Uterus (tissue), 2 donors: Measurements from ENCODE around the gene NEAT1.

Experiments used
- POLR2A ChIP-seq, 2 donors: fragments of 450-650 bp; IDR thresholded peaks; one replicate each; pipeline ENCODE4 v1.6.1; 2016; ENCODE audit warnings: antibody characterized with exemption in 2 of 2, mild to moderate bottlenecking in 1 of 2, moderate library complexity in 1 of 2
- TF ChIP-seq, protein P1 (sequence below), 4 experiments: fragments of 200-600 bp in 2 of 4; fragments of 450-650 bp in 2 of 4; sonication (generic) in 2 of 4; IDR thresholded peaks; one replicate each; pipeline ENCODE4 v1.5.1; 2016 to 2019; ENCODE audit warnings: antibody characterized with exemption in 4 of 4, mild to moderate bottlenecking in 2 of 4, moderate library complexity in 1 of 4

DNA sequence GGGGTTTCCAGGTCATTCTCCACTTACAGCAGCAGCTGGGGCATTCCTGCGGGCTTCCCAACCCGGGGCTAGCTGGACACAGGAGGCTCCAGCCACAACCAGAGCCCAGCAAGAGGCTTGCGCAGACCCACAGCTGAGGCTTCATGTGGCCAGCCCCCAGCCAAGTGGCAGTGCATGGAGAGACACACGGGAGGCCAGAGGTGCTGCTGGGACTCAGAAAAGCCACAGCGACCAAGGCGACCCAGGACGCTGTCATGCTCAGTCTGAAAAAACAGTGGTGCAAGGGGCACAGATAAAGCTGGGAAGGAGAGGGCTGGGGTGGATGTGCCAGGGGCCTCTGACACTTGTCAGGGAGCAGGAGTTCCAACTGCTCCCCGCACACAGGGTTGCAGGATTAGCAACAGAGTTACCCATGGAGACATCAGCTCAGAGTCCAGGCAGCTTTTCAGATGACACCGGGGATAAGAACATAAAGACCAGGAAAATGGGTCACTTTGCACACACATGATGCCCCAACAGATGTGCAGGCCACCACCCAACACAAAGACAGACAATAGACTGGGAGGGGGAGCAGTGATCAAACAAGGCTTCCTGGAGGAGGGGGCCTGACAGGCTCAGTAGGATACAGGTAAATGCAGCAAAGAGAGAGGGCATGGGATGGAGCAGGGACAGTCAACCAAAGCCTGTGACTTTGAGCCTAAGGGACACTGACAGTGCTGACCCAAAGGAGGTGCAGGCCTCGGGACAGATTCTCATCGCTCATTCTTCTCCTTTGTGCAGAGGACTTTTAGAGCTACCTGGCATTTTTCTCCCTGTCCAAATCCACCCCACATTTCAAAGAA is 6.9 kb upstream of the NEAT1 start:
- TF ChIP-seq POLR2A (IDR thresholded peaks at IDR 0.05): no peak
- TF ChIP-seq, protein P1, sequence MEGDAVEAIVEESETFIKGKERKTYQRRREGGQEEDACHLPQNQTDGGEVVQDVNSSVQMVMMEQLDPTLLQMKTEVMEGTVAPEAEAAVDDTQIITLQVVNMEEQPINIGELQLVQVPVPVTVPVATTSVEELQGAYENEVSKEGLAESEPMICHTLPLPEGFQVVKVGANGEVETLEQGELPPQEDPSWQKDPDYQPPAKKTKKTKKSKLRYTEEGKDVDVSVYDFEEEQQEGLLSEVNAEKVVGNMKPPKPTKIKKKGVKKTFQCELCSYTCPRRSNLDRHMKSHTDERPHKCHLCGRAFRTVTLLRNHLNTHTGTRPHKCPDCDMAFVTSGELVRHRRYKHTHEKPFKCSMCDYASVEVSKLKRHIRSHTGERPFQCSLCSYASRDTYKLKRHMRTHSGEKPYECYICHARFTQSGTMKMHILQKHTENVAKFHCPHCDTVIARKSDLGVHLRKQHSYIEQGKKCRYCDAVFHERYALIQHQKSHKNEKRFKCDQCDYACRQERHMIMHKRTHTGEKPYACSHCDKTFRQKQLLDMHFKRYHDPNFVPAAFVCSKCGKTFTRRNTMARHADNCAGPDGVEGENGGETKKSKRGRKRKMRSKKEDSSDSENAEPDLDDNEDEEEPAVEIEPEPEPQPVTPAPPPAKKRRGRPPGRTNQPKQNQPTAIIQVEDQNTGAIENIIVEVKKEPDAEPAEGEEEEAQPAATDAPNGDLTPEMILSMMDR (IDR thresholded peaks at IDR 0.05): no peak
